Trophoblast cell (in vitro differentiated cells and primary cell): ENCODE measurements around the gene MC1R.

ENCODE experiments used
- DNase-seq, 2 donors: peaks; one replicate each; pipeline ENCODE4 v3.0.0-alpha.2; 2016
- H2AFZ ChIP-seq: 2 replicates; pipeline ENCODE4 v1.6.1; 2013; ENCODE audit warnings: low read length, moderate library complexity, mild to moderate bottlenecking; ENCODE audit not compliant: insufficient read depth, poor library complexity
- H2AK5ac ChIP-seq: 2 replicates; pipeline ENCODE4 v1.6.1; 2013; ENCODE audit warnings: mild to moderate bottlenecking, low read length
- H2BK120ac ChIP-seq: 2 replicates; pipeline ENCODE4 v1.6.1; 2013; ENCODE audit warnings: low read length, mild to moderate bottlenecking, moderate library complexity; ENCODE audit not compliant: insufficient read depth, poor library complexity
- H2BK12ac ChIP-seq: 2 replicates; pipeline ENCODE4 v1.6.1; 2013; ENCODE audit warnings: mild to moderate bottlenecking, low read length, moderate library complexity
- H2BK5ac ChIP-seq: 2 replicates; pipeline ENCODE4 v1.6.1; 2013; ENCODE audit warnings: low read length, low read depth, moderate library complexity, mild to moderate bottlenecking; ENCODE audit not compliant: poor library complexity
- H3K14ac ChIP-seq: 2 replicates; pipeline ENCODE4 v1.6.1; 2013; ENCODE audit warnings: mild to moderate bottlenecking, low read length
- H3K18ac ChIP-seq: 2 replicates; pipeline ENCODE4 v1.6.1; 2013; ENCODE audit warnings: mild to moderate bottlenecking, low read length
- H3K23ac ChIP-seq: 2 replicates; pipeline ENCODE4 v1.6.1; 2013; ENCODE audit warnings: low read length
- H3K27ac ChIP-seq: 2 replicates; pipeline ENCODE4 v1.5.1; 2013; ENCODE audit warnings: low read depth, mild to moderate bottlenecking, inconsistent platforms, low read length, moderate library complexity
- H3K27me3 ChIP-seq: 2 replicates; pipeline ENCODE4 v1.6.1; 2013; ENCODE audit warnings: inconsistent platforms, mild to moderate bottlenecking, low read length, moderate library complexity; ENCODE audit not compliant: insufficient read depth
- H3K36me3 ChIP-seq, 2 experiments: 1 replicate in 1 of 2; 2 replicates in 1 of 2; pipeline ENCODE4 v1.6.1; 2013; ENCODE audit warnings: low read length in 2 of 2, mild to moderate bottlenecking in 2 of 2, moderate library complexity in 1 of 2; ENCODE audit not compliant: insufficient read depth in 2 of 2, control insufficient read depth in 1 of 2
- H3K4ac ChIP-seq: 2 replicates; pipeline ENCODE4 v1.6.1; 2013; ENCODE audit warnings: low read depth, mild to moderate bottlenecking, low read length, moderate library complexity
- H3K4me1 ChIP-seq, 2 experiments: 1 replicate in 1 of 2; 2 replicates in 1 of 2; pipeline ENCODE4 v1.6.1; 2013; ENCODE audit warnings: low read length in 2 of 2, mild to moderate bottlenecking in 2 of 2, moderate library complexity in 1 of 2; ENCODE audit not compliant: insufficient read depth in 2 of 2, control insufficient read depth in 1 of 2
- H3K4me2 ChIP-seq: 2 replicates; pipeline ENCODE4 v1.6.1; 2013; ENCODE audit warnings: inconsistent platforms, mild to moderate bottlenecking, low read length, moderate library complexity
- H3K4me3 ChIP-seq: 2 replicates; pipeline ENCODE4 v1.5.1; 2013; ENCODE audit warnings: mild to moderate bottlenecking, low read depth, low read length, inconsistent platforms
- H3K79me1 ChIP-seq: one replicate; pipeline ENCODE4 v1.6.1; 2013; ENCODE audit warnings: low read length
- H3K79me2 ChIP-seq: 2 replicates; pipeline ENCODE4 v1.6.1; 2013; ENCODE audit warnings: low read length, mild to moderate bottlenecking; ENCODE audit not compliant: control insufficient read depth, insufficient read depth, poor library complexity
- H3K9ac ChIP-seq: 2 replicates; pipeline ENCODE4 v1.6.1; 2013; ENCODE audit warnings: mild to moderate bottlenecking, low read length
- H3K9me3 ChIP-seq: 2 replicates; pipeline ENCODE4 v1.6.1; 2013; ENCODE audit warnings: low read depth, mild to moderate bottlenecking, control low read depth, inconsistent platforms, low read length; ENCODE audit not compliant: insufficient read depth
- H4K12ac ChIP-seq: 2 replicates; pipeline ENCODE4 v1.6.1; 2013; ENCODE audit warnings: low read depth, mild to moderate bottlenecking, low read length, moderate library complexity
- H4K8ac ChIP-seq: 2 replicates; pipeline ENCODE4 v1.6.1; 2013; ENCODE audit warnings: low read depth, mild to moderate bottlenecking, low read length, moderate library complexity
- H4K91ac ChIP-seq: one replicate; pipeline ENCODE4 v1.6.1; 2013; ENCODE audit warnings: low read depth, mild to moderate bottlenecking, low read length, moderate library complexity
- WGBS: extraction: QIAGEN DNeasy Blood & Tissue Kit; methylation state at CpG from one replicate; pipeline ENCODE4 v1.1.7; 2013; ENCODE audit warnings: missing lambda C conversion rate; ENCODE audit not compliant: insufficient read length, insufficient coverage; ENCODE audit errors: extremely low coverage; 5-methylcytosine and 5-hydroxymethylcytosine counted together

MC1R gene

GRCh38 chr16:89899879-89900481 lies 18.7 kb upstream of the MC1R start:
- Histone ChIP-seq H3K79me2 (no peaks in the 10 kb centered on the region), H3K23ac (no peak overlapping the region), H3K4me1 (peaks cover 7% of the 10 kb centered on the region in 2 experiments), H3K9ac (no peak overlapping the region), H3K4me2 (no peak overlapping the region), H2BK5ac (no peak overlapping the region), H3K9me3 (no peaks in the 10 kb centered on the region), H4K8ac (no peak overlapping the region), H3K27me3 (no peaks in the 10 kb centered on the region), H2AFZ (no peak overlapping the region), H2BK120ac (no peak overlapping the region), H3K18ac (no peak overlapping the region), H3K4me3 (no peak overlapping the region), H3K36me3 (peaks cover 73 to 76% of the 10 kb centered on the region in 2 experiments), H2AK5ac (no peak overlapping the region), H3K4ac (no peak overlapping the region), H3K79me1 (peaks cover 7% of the 10 kb centered on the region), H3K27ac (no peak overlapping the region), H3K14ac (no peak overlapping the region), H4K12ac (no peak overlapping the region), H4K91ac (no peak overlapping the region), H2BK12ac (no peak overlapping the region)
- DNase-seq, result no peak
- WGBS, result no CpG with 5 or more reads among the region's 20 CpGs

GRCh38 chr16:89900885-89901284 lies 17.8 kb upstream of the MC1R start:
- Histone ChIP-seq H2BK120ac (no peak overlapping the region), H2BK5ac (no peak overlapping the region), H2AFZ (no peak overlapping the region), H3K9me3 (no peaks in the 10 kb centered on the region), H3K18ac (no peak overlapping the region), H3K9ac (no peak overlapping the region), H2BK12ac (no peak overlapping the region), H4K12ac (no peak overlapping the region), H3K4me2 (no peak overlapping the region), H3K4ac (no peak overlapping the region), H3K14ac (no peak overlapping the region), H3K27ac (no peak overlapping the region), H2AK5ac (no peak overlapping the region), H4K8ac (no peak overlapping the region), H3K79me1 (peaks cover 12% of the 10 kb centered on the region), H3K4me3 (no peak overlapping the region), H3K23ac (no peak overlapping the region), H3K36me3 (peaks cover 73 to 76% of the 10 kb centered on the region in 2 experiments), H3K4me1 (peaks cover 7% of the 10 kb centered on the region in 2 experiments), H3K79me2 (no peaks in the 10 kb centered on the region), H4K91ac (no peak overlapping the region), H3K27me3 (no peaks in the 10 kb centered on the region)
- no CpG with 5 or more reads among the region's 17 CpGs for WGBS
- DNase-seq, result no peak

GRCh38 chr16:89902980-89903379 lies 15.7 kb upstream of the MC1R start:
- Histone ChIP-seq H3K79me2 (no peaks in the 10 kb centered on the region), H3K27ac (no peak overlapping the region), H2AFZ (no peak overlapping the region), H4K91ac (peak overlapping the region; percentile 39), H3K4me1 (peaks cover 7% of the 10 kb centered on the region in 2 experiments), H2AK5ac (no peak overlapping the region), H3K27me3 (no peaks in the 10 kb centered on the region), H3K4me3 (no peak overlapping the region), H3K9ac (no peak overlapping the region), H3K14ac (no peak overlapping the region), H2BK120ac (peak overlapping the region; percentile 5), H3K9me3 (peaks cover 7% of the 10 kb centered on the region), H3K36me3 (peaks cover 74 to 78% of the 10 kb centered on the region in 2 experiments), H3K23ac (no peak overlapping the region), H2BK5ac (no peak overlapping the region), H3K79me1 (peaks cover 12% of the 10 kb centered on the region), H3K4ac (no peak overlapping the region), H2BK12ac (peak overlapping the region; percentile 39), H4K8ac (no peak overlapping the region), H3K18ac (peak overlapping the region; percentile 6), H4K12ac (no peak overlapping the region), H3K4me2 (no peak overlapping the region)
- DNase-seq, result peak in 1 of 2 donors; percentile 51
- no CpG with 5 or more reads among the region's 11 CpGs for WGBS

- Histone ChIP-seq H3K36me3 (peaks cover 74 to 77% of the 10 kb centered on the region in 2 experiments), H3K9ac (no peak overlapping the region)
These were observed 14.7 kb upstream of the MC1R start for GRCh38 chr16:89903908-89904515.

More at GRCh38 chr16:89903908-89904515, 14.7 kb upstream of the MC1R start:
- DNase-seq, result peak; percentile 26 to 34
- H2BK12ac ChIP-seq, result no peak overlapping the region
- WGBS, result no CpG with 5 or more reads among the region's 19 CpGs
- no peaks in the 10 kb centered on the region for H3K27me3 ChIP-seq
- H3K4me2 ChIP-seq, result no peak overlapping the region
- H3K4me3 ChIP-seq, result no peak overlapping the region
- peaks cover 7% of the 10 kb centered on the region in 2 experiments for H3K4me1 ChIP-seq
- H4K8ac ChIP-seq, result no peak overlapping the region
- H3K9me3 ChIP-seq, result peaks cover 11% of the 10 kb centered on the region
- peak overlapping the region; percentile 36 for H3K4ac ChIP-seq
- peak overlapping the region; percentile 64 for H4K91ac ChIP-seq
- H3K14ac ChIP-seq, result peak overlapping the region; percentile 49
- peak overlapping the region; percentile 36 for H2BK5ac ChIP-seq
- peaks cover 12% of the 10 kb centered on the region for H3K79me1 ChIP-seq
- no peak overlapping the region for H3K23ac ChIP-seq
- H2AK5ac ChIP-seq, result no peak overlapping the region
- H3K18ac ChIP-seq, result peak overlapping the region; percentile 17
- no peaks in the 10 kb centered on the region for H3K79me2 ChIP-seq
- H4K12ac ChIP-seq, result no peak overlapping the region
- H2BK120ac ChIP-seq, result peak overlapping the region; percentile 34
- H3K27ac ChIP-seq, result peak overlapping the region; percentile 64
- no peak overlapping the region for H2AFZ ChIP-seq
